Hippocampal formation (tissue), 2 donors: ENCODE data around the gene VRK3.

Experiments used
- DNase-seq, 2 donors: peaks; one replicate each; lab custom pipeline; 2025; lab: John Stamatoyannopoulos, UW

Gene VRK3

DNA sequence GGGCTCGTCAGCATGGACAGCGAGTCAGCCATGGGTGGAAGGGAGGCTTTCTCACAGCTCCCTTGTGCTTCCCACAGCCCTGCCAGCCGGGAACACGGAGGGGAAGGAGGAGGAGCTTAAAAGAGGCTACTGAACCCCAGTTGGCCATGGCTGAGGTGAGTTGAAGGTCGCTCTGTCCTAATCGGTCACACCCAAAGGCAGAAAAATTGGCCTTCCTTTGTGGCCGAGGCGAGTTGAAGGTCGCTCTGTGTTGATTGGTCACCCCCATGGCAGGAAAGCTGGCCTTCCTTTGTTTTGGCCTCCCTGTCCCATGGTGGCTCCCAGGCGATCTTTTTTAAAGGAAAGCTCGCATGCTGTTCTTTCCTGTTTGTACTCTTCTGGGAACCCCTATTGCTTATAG is 5.8 kb upstream of the VRK3 start:
- no peak for DNase-seq

DNA sequence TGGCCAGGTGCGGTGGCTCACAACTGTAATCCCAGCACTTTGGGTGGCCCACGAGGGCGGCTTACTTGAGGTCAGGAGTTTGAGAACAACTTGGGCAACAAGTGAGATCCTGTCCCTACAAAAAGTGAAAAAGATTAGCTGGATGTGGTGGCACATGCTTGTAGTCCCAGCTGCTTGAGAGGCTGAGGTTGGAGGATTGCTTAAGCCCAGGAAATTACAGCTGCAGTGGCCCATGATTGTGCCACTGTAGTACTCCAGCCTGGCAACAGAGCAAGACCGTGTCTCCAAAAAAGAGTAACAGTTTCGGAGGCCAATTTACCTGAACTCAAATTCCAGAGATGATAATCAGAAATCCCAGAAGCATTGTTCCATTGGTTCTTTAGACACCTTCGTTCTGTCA is 5.1 kb upstream of the VRK3 start:
- DNase-seq: no peak

DNA sequence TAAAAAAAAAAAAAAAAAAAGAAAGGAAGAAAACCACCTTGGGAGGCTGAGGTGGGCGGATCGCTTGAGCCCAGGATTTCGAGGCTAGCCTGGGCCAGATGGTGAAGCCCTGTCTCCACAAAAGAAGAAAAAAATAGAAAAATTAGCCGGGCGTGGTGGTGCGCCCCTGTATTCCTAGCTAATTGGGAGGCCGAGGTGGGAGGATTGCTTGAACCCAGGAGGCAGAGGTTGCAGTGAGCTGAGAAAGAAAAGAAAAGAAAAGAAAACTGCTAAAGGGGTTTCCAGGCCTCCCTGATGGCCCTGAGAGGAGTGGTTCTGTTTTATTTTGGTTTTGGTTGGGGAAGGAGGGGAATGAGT is 1.4 kb upstream of the VRK3 start:
- no peak for DNase-seq

DNA sequence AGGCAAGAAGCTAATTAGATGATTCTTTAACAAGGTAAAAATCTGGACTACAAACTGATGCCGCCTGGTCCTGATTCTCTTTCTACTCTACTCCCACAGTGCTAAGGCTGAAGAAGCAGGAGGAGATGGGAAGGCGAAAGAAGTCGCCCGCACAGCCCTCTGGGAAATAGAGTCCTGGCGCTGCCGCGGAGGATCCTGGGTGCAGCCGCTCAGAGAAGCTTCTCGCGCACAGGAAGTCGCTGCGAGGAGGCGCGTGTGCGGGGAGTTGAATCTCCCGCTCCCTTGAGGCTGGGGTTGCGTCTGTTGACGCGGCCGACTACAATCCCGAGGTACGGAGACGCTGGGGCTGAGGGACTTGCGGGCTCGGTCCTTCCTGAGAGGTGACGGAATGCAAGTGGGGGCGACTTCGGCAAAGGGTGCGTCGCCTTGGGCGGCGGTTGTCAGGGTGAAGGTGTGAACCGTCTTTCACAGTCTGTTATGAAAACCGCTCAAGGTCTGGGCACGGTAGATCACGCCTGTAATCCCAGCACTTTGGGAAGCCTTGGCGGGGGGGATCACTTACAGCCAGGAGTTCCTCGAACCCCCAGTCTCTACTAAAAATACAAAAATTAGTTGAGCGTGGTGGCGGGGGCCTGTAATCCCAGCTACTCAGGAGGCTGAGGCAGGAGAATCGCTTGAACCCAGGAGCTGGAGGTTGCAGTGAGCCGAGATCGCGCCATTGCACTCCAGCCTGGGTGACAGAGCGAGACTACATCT is 800 bp upstream of the VRK3 start, which contains the start of gene ZNF473:
Gene ZNF473 (plus strand): TSS at position 212 of the 756 bp plus-strand sequence. CDS start 5,078 bp downstream, outside the sequence.
- DNase-seq: peak; percentile 96 to 98

DNA sequence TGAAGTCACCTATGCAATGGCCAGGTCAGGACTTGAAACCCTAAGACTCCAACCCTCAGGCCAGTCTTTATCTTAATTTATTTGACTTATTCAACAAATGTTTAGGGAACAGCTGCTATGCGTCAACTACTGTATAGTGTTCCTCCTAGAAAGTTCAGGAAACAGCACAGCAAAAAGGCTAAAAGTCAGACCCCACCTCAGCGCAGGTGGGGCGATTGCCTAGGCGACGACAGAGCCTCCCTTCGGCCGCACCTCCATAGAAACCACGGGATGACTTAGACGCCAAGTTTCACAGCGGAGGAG is 502 bp downstream of the VRK3 start:
- no peak for DNase-seq

DNA sequence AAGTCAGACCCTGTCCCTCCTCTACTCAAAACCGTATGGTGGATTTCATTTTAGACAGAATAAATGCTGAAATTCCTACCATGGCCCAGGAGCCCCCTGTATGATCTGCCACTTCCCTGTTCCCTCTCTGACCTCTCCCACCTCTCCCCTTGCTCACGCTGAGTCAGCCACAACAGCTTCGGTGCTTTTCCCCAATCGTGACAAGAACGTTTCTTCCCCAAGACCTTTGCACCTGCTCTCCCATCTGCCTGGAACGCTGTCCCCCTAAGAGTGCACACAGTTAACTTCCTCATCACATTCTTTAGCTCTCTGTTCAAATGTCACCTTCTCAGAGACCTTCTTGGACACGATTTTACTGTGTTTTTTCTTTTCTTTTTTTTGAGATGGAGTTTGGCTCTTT is 2.3 kb downstream of the VRK3 start:
- DNase-seq: no peak

DNA sequence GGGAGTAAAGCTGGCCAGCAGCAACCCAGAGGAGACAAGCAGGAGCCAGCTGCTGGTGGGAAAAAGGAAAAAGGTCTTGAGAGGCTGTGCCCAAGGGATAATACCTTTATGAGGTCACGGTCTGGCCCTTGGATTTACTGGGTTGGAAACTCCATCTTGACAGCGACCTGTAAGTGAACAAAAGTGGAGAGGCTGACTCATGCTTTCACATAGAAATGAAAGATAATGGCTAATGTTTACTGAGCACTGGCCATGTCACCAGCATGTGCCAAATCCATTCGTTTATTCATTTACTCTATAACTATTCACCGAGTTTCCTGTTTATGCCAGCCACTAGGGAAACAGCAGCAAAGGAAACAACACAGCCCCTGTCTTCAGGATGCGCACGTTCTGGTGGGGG is 4.7 kb downstream of the VRK3 start:
- DNase-seq: no peak

DNA sequence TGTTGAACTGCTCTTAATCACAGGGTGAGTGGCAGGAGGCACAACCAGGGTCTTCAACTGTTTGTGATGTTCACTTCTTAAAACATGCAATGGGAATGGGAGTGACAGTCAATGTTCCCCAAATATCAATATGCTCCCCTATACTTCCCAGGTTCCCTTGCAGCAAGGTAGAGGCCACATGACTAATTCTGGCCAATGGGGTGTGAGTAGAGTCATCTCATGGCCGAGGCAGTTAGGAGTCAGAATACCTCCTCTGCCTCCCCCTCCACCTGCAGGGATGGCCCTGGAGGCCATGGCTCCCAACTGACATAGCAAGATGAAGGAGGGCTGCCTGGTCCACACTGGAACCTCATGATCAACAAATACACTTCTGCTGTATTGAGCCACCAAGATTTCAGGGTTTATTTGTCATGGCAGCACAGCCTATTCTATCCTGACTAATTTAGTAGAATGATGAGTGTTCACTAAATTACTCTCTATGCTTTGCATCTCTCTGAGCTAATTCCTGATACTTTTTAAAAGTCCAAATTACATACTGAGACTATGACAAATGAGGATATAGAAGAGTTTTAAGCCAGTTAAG is 8.9 kb downstream of the VRK3 start:
- no peak for DNase-seq

DNA sequence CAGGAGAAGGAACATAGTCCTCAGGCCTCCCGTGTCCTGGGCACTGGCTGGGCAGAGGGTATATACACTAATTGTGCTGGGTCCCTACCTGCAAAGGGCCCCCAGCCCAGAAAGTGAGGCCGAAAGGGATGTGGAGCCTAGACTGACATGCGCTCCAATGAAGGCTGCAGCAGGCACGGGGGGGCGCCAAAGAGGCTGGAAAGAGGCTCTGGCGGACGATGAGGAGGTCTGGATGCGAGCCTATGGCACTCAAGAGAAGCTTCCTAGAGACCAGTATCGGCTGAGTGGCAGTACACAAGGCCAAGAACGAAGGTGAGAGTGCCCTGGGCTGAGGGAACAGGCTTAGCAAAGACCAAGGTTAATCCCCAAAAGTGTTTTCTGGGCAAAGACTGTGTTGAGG is 16.6 kb downstream of the VRK3 start:
- no peak for DNase-seq

DNA sequence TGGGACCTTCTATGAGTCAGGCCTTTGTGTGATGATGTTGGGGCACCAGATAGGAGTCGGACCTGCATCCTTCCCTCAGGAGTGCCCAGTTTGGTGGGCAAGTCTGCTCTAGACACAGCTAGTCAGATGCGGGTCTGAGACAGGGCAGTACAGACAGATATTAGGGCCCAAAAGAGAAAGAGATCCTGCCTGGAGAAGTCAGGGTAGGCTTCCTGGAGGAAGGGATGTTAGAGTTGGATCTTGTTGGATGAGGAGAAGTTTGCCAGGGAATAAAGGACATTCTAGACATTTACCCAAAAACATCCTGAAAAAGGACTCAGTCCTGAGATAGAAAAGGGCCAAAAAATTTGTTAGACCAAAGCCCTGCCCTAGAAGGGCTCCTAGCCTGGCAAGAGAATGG is 17.2 kb downstream of the VRK3 start:
- no peak for DNase-seq

DNA sequence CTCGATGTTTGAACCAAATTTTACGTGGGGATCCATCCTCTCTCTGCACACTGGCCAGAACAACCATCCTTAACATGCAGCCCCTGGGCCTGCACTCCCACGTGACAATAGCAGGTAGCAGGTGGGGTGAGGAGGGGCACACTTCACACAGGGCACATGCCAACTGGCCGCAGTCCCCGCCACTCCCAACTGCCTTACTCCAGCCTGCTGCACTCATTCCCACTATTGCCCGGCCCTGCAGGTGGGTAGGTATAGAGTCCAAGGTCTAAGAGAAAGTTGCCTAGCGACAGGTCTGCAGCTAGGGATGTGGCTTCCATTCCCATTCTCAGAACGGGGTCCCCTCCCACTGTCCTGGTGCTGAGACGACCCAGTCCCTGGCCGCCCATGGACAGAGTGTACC is 18.0 kb downstream of the VRK3 start:
- DNase-seq: no peak

DNA sequence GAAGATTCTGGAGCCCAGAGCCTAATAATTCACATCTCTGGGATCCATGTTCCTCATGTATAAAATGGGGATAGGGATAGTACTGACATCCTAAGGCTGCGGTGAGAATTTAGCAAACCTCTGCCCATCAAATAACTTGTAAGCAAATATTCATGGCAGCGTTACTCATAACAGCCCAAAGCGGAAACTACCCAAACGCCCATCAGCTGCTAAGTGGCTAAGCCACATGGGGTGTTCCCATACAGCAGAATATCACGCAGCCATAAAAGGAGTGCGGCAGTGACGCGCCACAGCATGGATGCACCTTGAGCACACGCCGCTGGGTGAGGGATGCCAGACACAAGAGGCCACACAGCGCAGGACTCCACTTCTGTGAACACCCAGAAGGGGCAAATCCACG is 19.7 kb downstream of the VRK3 start:
- DNase-seq: no peak

DNA sequence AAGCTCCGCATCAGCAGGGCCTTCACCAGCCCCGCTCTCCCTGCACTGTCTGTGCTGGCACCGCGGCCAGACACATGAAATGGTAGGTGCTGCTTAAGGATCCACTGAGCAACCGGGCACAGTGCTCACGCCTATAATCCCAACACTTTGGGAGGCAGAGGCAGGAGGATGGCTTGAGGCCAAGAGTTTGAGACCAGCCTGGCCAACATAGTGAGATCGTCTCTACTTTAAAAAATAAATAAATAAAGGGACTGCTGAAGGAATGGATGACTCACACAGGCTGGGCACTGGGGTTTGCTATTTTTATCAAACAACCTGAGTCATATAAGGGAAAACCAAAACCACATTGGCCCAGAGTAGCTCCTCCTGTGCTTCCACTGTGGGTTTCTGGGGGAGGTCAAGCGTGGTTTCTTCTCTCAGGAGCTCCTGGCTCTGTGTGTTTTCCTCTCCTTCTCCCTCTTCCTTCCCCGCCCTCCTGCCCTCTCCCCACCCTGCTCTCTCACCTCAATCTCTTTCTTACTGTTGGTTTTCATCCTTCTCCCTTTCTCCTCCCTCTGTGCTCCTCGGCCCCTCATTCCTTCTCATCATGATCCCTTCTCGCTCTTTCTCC is 21.3 kb downstream of the VRK3 start:
- DNase-seq: no peak

DNA sequence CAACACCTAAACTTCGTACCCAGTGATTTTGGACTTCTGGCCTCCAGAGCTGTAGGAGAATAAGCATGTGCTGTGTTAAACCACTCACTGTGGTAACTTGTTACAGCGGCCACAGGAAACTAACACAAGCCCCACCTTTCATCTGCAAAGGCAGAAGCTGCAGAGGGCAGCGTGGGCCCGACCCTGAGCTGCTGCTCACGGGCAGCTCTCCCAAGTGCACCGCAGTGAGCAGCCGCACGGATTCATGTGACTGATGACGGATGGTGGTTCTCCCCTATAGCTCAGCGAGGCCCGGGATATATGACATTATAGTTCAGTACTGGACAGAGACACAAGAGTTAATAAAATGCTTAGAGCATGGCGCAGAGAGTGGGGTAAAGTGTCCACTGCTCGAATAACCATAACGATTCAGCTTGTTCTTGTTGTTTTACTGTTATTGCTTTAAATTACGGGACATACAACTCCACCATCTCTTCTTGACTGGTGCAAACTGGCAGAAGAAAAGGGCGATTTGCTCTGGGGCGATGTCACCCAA is 21.9 kb downstream of the VRK3 start:
- no peak for DNase-seq

DNA sequence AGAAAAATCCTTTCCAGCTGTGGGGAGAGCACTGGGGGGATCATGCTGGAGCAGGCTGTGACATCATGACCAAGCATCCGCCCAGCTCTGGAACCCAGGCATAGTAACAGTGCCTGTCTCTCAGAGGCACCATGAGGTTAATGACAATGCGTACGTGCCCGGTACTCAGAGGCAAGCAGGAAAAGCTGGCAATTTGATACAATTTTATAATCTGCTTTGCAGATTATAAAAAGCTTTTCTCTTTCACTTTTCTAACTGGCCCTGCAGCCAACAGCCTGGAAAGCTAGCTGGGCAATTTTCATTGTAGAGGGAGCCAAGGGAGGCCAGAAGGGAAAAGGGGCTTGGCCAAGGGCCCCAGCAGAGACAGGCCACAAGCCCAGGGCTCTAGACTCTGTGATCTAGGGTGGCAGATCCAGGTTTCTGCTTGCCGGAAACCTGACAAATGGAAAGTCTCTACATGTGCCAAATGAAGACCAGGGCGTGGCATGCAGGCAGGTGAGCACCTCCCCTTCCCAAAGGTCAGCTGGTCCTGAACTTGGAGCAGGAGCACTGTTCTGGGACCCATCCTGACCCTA is 22.7 kb downstream of the VRK3 start:
- no peak for DNase-seq

DNA sequence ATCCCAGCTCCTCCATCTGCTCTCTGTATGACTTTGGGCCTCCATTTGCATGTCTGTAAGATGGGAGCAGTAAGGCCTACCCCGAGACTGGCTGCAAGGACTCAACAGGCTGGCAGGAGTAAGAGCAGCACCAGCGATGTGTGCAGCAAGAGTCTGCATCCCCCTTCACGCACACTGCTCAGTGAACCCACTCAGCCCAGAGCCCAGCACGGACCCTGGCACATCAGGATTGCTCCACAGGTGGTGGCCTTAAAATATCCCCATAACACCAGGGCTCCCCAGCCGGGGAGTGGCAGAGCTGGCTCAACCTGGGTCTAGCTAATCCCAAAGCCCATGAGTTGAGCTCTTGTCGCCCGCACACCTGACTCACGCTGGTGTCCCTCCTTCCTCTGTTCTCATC is 23.4 kb downstream of the VRK3 start:
- no peak for DNase-seq

DNA sequence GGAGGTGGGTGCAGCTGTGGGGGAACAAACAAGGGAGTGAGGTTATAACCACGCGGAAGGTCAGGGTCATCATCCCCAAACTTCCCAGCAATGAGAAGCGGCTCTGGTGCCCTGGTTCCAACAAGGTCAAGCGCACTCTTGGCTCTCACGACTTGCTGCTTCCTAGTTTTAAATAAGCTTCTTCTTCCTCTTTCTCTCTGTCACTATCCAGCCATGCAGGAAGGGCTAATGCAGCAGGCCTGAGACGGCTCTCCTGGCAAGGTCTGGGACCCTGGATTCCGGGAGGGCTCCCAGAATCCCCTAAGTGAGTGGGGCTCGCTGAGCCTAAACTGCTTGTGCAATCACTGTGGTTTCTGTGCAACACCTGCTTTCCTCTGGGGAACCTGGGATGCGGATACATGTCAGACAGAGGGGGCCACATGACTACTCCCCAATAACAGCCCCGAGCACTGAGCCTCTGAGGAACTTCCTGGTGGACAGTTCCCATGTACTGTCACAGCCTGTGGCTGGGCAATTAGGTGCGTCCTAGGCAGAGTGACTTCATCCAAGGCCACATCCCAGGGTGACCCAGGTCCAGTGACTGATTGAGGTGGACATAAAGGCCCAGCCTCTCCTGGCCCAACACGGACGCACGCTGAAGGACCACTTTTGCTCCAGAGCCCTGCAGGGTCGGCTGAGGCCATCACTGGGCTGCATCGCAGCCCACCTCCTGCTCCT is 24.2 kb downstream of the VRK3 start:
- DNase-seq: no peak

DNA sequence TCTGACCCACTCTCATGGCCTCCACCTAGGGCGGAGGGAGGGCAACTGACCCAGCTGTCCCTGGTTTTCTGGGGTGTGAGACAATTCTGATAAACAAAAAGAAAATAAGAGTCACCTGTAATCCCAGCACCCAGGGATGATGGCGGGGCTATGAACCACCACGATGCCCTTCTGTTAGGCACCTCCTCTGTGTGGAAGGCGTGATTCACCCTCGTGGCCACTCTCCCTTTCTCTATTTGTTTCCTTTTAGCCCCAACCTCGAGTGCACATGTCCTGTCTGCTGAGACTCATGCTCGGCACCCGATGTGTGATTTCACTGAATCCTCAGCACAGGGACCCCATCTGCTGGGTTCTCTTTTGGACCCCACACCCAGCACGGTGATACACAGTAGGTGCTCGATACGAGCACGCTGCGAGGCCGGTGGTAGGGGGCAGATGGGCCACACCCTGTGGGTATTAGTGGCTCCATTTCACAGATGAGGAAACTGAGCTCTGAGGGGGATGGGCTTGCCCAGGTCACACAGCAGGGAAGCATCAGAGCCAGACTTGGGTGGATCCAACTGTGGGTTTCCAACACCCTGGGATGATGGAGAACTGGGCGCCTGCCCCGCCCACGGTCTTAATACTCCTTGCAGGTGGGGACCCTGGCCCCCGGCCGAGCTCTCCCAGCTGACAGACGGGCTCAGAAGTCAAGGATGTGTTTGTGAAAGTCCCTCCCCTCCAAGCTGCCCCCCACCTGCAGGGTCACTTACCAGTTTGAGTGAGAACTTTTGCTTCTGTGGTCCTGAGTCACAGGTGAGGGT is 24.9 kb downstream of the VRK3 start:
- no peak for DNase-seq

DNA sequence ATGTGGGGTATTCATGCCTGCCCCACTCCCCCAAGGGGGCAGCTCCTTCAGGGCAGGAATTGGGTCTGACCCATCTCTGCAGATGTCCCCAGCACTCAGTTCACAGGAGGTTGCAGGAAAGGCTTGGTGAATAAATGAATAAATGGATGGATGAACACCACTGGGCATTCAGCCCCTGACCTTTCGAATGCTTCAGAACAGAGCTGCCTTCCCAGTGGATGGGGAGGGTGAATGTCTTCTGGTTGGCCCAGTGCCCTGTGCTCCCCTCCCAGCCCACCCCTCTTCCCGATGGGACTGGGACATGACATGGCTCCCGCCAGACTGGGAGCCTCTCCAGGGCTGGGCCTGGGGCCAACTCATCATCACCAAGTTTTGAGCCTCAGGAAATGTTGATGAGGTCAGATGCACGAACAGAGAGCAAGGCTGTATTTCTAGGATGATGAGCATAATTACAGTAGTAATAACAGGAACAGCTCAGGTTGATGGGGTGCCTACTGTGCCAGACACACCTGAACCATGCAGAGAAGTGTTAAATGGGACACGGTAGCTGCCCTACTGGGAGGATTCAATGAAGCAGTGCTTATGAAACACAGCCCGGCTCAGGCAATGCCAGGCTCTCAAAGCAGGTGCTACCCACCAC is 25.7 kb downstream of the VRK3 start:
- no peak for DNase-seq

DNA sequence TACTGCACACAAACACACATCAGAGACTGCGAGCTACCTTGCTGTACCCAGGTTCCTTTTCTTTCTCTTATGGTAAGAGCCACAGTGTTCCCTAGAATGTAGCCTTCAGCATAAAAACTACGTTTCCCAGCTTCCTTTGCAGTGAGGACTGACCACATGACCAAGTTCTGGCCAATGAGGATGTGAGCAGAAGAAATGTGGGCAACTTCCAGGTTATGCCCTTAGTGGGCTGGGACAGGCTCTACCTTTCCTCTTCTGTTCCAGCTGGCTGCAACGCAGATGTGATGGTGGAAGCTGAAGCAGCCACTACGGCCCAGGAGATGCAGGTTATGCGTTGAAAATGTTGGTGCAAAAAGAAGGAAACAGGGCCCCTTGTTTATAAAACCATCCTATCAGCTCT is 27.5 kb downstream of the VRK3 start:
- DNase-seq: peak in 1 of 2 donors; percentile 10

DNA sequence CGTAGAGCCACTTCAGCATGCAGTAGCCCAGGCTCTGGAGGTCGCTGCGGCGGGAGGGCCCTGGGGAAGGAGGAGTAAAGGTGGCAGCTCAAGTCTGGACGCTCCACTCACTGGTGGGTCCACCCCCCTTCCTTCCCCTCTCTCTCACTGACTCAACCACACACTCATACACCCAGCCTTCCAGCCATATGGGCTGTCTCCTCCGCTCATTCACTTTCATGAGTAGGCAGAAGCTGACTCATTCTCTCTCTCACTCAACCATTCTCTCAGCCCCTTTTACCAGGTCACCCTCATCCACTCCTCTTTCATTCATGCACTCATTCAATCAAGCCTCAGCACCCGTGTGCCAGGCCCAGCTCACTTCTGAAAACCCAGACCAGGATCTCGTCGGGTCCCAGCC is 36.7 kb downstream of the VRK3 start:
- DNase-seq: no peak
